HG03378 (cell line): ENCODE measurements around the gene TTLL12.
"Not testable (repeated sequence)": the region's sequence is repeated elsewhere in the genome, so short reads cannot be mapped to it uniquely, and the experiment has no call there.

Experiments
- ATAC-seq: cut with Tn5 transposase; IDR thresholded peaks from one replicate; pipeline ENCODE4 v1.9.1; 2021; ENCODE audit warnings: mild to moderate bottlenecking, moderate library complexity; ENCODE audit not compliant: unreplicated experiment

The TTLL12 gene

GRCh38 chr22:43157874-43158546 is 28.9 kb downstream of the TTLL12 start:
- ATAC-seq, result no peak

DNA sequence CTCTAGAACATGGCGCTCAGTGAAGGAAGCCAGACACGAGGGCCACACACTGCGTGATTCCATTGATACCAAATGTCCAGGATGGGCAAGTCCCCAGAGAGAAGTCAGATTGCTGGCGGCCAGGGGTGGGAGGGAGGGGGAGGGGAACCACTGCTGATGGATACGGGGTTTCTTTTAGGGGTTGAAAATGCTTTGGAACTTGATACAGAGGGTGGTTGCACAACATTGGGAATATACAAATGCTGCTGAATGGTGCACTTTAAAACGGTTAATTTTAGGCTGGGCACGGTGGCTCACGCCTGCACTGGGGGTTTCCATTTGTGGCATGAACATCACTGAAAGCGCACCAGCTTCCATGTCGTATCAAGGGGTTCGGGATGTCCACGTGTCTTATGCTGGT is 30.5 kb downstream of the TTLL12 start:
- no peak for ATAC-seq

DNA sequence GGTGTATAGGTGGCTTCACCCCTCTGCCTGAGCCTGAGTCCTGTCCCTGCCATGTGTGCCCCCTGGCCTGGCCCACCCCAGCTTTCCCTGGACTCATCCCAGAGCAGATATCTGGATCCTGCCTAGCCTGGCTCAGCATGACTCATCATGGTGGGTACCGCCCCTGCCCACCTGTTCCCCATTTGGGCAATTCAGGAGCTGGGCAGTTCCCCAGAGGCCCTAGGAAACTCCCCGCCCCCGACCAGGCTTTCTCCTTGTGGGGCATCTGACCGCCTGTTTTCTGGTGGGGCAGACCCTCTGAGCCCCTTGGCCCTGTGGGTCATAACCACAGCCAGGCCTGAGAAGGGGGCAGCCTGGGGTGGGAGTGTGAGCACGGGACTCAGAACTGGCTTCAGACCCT is 31.1 kb downstream of the TTLL12 start:
- ATAC-seq, result no peak

DNA sequence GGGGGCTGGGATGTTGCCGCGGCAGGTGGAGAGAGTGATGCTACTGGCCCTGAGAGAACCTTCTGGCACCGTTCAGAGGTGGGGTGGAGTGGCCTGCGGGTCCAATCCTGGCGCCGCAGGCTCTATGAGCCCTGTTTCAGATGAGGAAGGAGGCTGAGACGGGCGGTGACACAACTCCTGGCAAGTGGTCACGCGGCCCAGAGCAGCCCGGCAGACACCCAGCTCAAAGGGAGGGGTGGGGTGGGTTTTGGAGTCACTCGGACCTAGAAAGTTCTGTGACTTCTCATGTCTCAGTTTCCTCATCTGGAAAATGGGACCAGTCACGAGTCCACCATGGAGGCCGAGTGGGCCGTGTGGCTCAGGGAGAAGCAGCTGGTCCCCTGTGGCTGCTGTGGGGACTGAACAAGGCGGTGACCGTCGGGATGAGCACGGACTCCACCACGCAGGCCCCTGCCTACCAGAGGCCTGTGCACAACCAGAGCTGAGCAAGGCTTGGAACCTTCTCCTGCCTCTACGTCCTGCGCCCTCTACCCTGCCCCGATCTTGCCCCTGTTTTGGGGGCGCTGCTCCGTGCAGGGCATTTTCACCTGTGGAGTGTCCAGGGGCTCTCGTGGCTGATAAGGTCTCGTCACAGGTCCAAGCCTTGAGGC is 31.9 kb downstream of the TTLL12 start:
- ATAC-seq, result no peak

DNA sequence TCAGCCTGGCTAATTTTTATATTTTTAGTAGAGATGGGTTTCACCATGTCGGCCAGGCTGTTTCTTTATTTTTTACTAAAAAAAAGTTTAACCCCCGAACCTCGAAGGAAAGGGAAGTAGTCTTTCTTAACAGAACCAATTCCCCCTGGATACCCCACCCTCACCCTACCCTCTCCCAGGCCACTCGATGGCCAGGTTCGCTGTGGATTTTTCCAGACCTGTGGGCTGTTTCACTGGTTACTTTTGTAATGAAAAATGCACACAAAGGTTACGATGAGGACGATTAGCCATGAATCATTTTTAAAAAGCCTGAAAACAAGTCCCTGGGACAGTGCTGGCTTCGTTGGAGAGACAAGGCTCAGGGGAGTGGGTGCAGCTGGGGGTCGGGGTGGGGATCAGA is 33.0 kb downstream of the TTLL12 start:
- ATAC-seq, result no peak

- ATAC-seq, result no peak
These were observed 34.4 kb downstream of the TTLL12 start for GRCh38 chr22:43152357-43153071.

DNA sequence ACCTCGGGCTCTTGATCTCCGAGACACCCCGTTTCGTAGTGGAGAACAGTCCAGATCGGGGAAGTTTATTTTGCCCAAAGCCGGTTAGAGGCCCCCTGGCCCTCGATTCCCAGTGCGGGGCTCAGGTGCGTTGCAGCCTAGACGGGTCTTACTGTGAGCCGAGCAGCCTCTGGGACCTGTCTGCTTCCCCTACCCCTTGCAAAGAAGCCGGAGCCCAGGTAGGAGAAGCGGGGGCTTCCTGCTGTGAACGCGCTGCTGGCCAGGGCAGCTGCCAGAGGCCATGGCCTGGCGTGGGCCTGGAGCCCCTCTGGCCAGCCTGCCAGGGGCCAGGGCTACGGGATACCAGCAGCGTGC is 35.0 kb downstream of the TTLL12 start:
- ATAC-seq, result no peak

- ATAC-seq, result no peak
These were observed 35.5 kb downstream of the TTLL12 start, which contains the start of gene TSPO for GRCh38 chr22:43151251-43152002. TSPO (plus strand) TSS chr22:43151559; CDS start chr22:43159239, 7,680 bp downstream.

DNA sequence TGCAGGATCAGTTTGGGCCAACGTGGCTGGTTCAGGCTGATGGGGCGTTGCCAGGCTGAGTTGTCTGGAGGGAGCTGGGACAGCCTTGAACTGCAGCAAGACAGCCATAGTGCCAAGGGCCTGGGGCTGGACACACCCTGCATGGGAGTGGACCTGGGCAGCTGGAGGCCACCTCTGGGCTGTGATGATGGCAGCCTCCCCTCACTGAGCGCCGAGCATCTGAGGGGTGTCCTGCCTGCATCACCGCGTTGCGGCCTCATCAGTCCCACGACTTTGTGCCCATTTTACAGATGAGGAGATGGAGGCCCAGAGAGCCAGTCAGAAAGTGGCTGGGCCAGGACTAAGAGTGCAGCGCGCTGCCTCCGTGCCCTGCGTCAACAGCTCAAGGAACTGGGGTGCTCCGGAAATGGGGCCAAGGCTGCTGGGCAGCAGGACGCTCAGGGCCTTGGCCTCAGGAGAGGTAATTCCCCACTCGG is 36.2 kb downstream of the TTLL12 start:
- no peak for ATAC-seq

- no peak for ATAC-seq
These were observed 38.4 kb downstream of the TTLL12 start for GRCh38 chr22:43148581-43148980.

- no peak for ATAC-seq
These were observed 39.1 kb downstream of the TTLL12 start for GRCh38 chr22:43147821-43148220.

GRCh38 chr22:43146332-43146731 is 40.6 kb downstream of the TTLL12 start:
- ATAC-seq, result not testable (repeated sequence)

DNA sequence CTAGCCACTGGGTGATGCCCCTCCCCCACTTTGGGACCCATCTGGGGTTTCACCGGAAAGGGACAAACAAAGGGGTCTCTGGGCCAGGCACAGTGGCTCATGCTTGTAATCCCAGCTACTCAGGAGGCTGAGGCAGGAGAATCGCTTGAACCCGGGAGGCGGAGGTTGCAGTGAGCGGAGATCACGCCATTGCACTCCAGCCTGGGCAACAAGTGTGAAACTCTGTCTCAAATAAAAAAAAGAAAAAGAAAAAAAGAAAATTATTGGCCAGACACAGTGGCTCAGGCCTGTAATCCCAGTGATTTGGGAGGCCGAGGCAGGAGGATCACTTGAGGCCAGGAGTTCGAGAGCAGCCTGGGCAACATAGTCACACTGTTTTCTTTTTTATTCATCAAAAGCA is 41.6 kb downstream of the TTLL12 start:
- ATAC-seq, result not testable (repeated sequence)

DNA sequence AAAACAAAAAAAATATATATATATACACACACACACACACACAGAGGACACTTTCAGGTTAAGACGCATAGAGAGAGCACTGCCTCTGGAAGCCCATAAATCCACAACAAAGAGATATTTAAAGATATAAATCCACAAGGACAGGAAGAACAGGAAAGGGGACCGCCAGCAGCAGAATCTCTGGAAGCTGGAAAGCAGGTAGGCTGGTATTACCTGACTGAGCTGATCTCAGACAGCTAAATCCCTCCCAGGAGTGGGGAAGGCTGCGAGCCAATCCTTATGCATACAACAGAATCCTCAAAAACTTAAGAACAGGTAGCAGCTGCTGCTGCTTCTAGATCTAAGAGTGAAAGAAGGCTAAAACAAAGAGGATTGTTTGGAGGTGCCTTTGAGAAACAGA is 42.0 kb downstream of the TTLL12 start:
- no peak for ATAC-seq

DNA sequence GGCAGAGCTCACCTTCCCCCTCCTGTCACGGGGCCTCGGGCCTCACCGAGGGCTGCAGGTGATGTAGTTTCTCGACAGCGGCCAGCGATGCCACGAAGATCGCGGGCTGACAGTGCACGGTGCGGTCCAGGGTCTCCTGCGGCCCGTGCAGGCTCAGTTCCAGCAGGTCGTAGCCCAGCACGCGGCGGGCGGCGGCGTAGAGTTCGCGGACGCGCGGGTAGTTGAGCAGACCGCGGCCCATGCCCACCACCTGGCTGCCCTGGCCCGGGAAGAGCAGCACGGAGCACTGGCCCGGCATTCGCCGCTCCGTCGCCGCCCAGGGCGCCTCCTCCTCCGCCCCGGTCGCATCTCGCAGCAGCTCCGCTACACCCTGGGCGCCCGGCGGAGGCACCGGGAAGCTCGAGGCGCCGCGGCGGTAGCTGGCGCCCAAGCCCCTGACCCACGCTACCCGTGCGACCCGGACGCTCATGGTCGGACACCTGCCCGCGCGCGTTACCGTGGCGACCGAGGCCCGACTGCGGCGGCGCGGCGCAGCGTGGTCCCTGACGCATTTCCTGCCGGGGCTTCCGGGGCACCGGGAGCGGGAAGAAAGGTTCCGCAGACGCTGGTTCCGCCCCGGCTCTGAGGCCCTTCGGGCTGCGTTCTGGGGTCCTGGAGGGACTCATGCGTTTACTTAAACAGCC is 43.9 kb downstream of the TTLL12 start, which contains the start of gene MCAT:
MCAT (minus strand) TSS at position 519 of the 683 bp plus-strand sequence; CDS start at position 469, 50 bp downstream.
- peak; percentile 57 for ATAC-seq

- no peak for ATAC-seq
These were observed 50.1 kb downstream of the TTLL12 start for GRCh38 chr22:43136801-43137200.

- no peak for ATAC-seq
These were observed 50.7 kb downstream of the TTLL12 start for GRCh38 chr22:43136255-43136654.

DNA sequence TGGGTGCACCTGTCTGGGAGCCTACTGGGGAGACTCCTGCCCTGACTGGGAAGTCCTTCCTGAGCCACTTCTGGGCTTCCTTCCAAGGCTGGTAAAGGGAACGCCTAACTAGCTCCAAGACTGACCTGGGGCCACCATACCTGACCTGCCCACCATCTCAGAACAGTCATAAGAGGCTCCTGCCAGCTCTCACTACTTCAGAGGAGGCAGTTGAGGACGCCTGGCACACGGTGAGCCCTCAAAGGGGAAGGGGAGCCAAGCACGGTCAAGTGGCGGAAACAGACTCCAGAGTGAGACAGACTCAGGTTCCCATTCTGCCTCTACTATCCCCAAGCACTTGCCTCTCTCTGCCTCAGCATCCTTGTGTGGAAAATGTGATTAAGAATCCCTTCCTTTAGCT is 51.4 kb downstream of the TTLL12 start:
- ATAC-seq, result no peak

DNA sequence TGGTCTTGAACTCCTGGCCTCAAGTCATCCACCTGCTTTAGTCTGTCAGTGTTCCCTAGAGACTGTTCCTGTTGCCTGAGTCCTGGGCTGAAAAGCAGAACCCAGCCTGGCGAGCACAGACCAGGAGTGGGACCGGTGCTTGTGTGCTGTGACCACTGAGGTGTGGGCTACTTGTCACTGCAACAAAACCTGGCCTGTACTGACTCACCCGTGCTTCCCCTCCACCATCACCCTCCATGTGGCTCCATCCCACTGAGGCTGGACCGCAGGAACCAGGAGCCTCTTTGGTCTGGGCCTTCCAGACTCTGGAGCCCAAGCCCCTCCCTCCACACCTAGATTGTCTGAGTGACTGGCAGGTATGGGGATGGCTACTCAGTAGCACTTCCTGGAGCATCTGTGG is 52.4 kb downstream of the TTLL12 start:
- ATAC-seq, result no peak

GRCh38 chr22:43133401-43133800 is 53.5 kb downstream of the TTLL12 start:
- ATAC-seq, result no peak
